Measurements from ENCODE around the gene MCM10.

The MCM10 gene

GRCh38 chr10:13190816-13191215 lies 29.5 kb downstream of the MCM10 start:
- Histone ChIP-seq H3K4me3 (ENCODE audit: low read length) (no peak overlapping the region), H3K9me3 (ENCODE audit: control insufficient read depth, insufficient read depth, low read length) (no peaks in the 10 kb centered on the region), H3F3A (ENCODE audit: control insufficient read depth, insufficient read depth) (0 out of 2 replicates have a peak, but pooled peaks cover 3% of the 10 kb centered on the region), H3K36me3 (ENCODE audit: control insufficient read depth, low read length) (peaks cover 95% of the 10 kb centered on the region), H3K27ac (ENCODE audit: low read depth, low read length) (no peak overlapping the region), H3K4me1 (ENCODE audit: control insufficient read depth, low read length) (no peaks in the 10 kb centered on the region), H3K9me2 (replicated peaks; ENCODE audit: control insufficient read depth, low read length) (no peaks in the 10 kb centered on the region), H3K79me2 (ENCODE audit: control insufficient read depth, low read length) (no peaks in the 10 kb centered on the region), H3K4me2 (ENCODE audit: low read length) (no peak overlapping the region), H3K27me3 (ENCODE audit: control insufficient read depth, low read length) (no peaks in the 10 kb centered on the region), H4K20me1 (ENCODE audit: control insufficient read depth, insufficient read depth, low read depth, low read length) (no peaks in the 10 kb centered on the region)
- TF ChIP-seq CTCF (IDR thresholded peaks at IDR 0.05; ENCODE audit: low read depth, low read length, poor library complexity, severe bottlenecking) (no peak), EZH2phosphoT487 (IDR thresholded peaks at IDR 0.05; ENCODE audit: borderline replicate concordance, low read length) (no peak)

- TF ChIP-seq EZH2phosphoT487 (IDR thresholded peaks at IDR 0.05; ENCODE audit: borderline replicate concordance, low read length) (no peak), CTCF (IDR thresholded peaks at IDR 0.05; ENCODE audit: low read depth, low read length, poor library complexity, severe bottlenecking) (no peak)
- no peaks in the 10 kb centered on the region for H4K20me1 ChIP-seq (ENCODE audit: control insufficient read depth, insufficient read depth, low read depth, low read length)
- no peaks in the 10 kb centered on the region for H3K4me1 ChIP-seq (ENCODE audit: control insufficient read depth, low read length)
- H3K27ac ChIP-seq (ENCODE audit: low read depth, low read length): no peak overlapping the region
- no peak overlapping the region for H3K4me3 ChIP-seq (ENCODE audit: low read length)
- no peaks in the 10 kb centered on the region for H3K9me3 ChIP-seq (ENCODE audit: control insufficient read depth, insufficient read depth, low read length)
- H3K27me3 ChIP-seq (ENCODE audit: control insufficient read depth, low read length): no peaks in the 10 kb centered on the region
- H3K4me2 ChIP-seq (ENCODE audit: low read length): no peak overlapping the region
- 0 out of 2 replicates have a peak, but pooled peaks cover 3% of the 10 kb centered on the region for H3F3A ChIP-seq (ENCODE audit: control insufficient read depth, insufficient read depth)
- H3K36me3 ChIP-seq (ENCODE audit: control insufficient read depth, low read length): peaks cover 93% of the 10 kb centered on the region
- H3K79me2 ChIP-seq (ENCODE audit: control insufficient read depth, low read length): no peaks in the 10 kb centered on the region
- no peaks in the 10 kb centered on the region for H3K9me2 ChIP-seq (replicated peaks; ENCODE audit: control insufficient read depth, low read length)
Observed at GRCh38 chr10:13191362-13191761, 30.0 kb downstream of the MCM10 start.

- peaks cover 94% of the 10 kb centered on the region for H3K36me3 ChIP-seq (ENCODE audit: control insufficient read depth, low read length)
- no peaks in the 10 kb centered on the region for H3K9me3 ChIP-seq (ENCODE audit: control insufficient read depth, insufficient read depth, low read length)
- H3K4me1 ChIP-seq (ENCODE audit: control insufficient read depth, low read length): no peaks in the 10 kb centered on the region
- H3K27me3 ChIP-seq (ENCODE audit: control insufficient read depth, low read length): no peaks in the 10 kb centered on the region
- H4K20me1 ChIP-seq (ENCODE audit: control insufficient read depth, insufficient read depth, low read depth, low read length): no peaks in the 10 kb centered on the region
- no peaks in the 10 kb centered on the region for H3K9me2 ChIP-seq (replicated peaks; ENCODE audit: control insufficient read depth, low read length)
- no peak overlapping the region for H3K4me3 ChIP-seq (ENCODE audit: low read length)
- H3K79me2 ChIP-seq (ENCODE audit: control insufficient read depth, low read length): no peaks in the 10 kb centered on the region
- no peak for TF ChIP-seq CTCF (IDR thresholded peaks at IDR 0.05; ENCODE audit: low read depth, low read length, poor library complexity, severe bottlenecking)
- no peak for TF ChIP-seq EZH2phosphoT487 (IDR thresholded peaks at IDR 0.05; ENCODE audit: borderline replicate concordance, low read length)
- no peak overlapping the region for H3K27ac ChIP-seq (ENCODE audit: low read depth, low read length)
- H3K4me2 ChIP-seq (ENCODE audit: low read length): no peak overlapping the region
- 0 out of 2 replicates have a peak, but pooled peaks cover 3% of the 10 kb centered on the region for H3F3A ChIP-seq (ENCODE audit: control insufficient read depth, insufficient read depth)
Observed at GRCh38 chr10:13193637-13194036, 32.3 kb downstream of the MCM10 start.
